Measurements from ENCODE around the gene ACOT8. TPM values are rescaled to one million over a fixed set of nuclear protein-coding genes. Genes with fewer than 3 reads are reported as not detected.

The ACOT8 gene
- total and polyA plus RNA-seq, 9 of the 15 experiments (the other 6 are each of a cell fraction or from before 2014, with no cell fraction given), result 8.2 to 46.7 (median 20.7) TPM

DNA sequence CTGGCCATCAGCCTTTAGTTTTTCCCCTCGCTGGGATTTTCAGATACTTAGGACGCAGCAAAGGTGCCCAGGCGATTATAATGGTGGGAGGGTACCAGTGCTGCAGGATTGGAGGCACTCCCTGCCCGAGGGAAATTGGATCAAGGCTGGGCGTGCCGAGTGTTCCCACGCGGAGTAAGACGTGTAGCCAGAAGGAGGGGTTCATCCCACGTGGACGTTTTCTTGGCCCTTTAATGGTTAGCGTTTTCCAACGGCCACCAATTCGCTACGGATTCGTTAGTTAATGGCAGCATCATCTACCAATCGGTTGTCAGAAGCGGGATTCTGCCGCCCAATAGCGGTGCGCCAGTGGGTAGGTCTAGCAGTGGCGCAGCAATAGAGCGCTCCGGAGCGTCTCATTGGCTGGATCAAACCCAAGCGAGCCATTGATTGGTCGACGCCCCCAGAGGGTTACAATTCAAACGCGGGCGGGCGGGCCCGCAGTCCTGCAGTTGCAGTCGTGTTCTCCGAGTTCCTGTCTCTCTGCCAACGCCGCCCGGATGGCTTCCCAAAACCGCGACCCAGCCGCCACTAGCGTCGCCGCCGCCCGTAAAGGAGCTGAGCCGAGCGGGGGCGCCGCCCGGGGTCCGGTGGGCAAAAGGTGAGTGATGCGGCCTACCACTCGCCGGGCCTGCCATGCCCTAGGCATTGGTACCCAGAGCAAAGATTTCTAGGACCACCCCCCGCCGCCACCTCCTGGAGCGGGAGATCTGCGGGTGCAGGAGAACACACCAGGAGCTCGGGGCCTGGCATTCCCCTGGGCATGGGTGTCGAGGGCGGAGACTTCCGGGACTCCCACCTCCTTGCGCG lies 44.8 kb downstream of the ACOT8 start, which contains the start of gene UBE2C (continued):
- TF ChIP-seq, protein P1, sequence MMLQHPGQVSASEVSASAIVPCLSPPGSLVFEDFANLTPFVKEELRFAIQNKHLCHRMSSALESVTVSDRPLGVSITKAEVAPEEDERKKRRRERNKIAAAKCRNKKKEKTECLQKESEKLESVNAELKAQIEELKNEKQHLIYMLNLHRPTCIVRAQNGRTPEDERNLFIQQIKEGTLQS (IDR thresholded peaks at IDR 0.05), result 0 out of 2 replicates have a peak, but pooled peaks have one; percentile 11
- TF ChIP-seq, protein P1 (CRISPR knock-in tag; conservative IDR thresholded peaks at IDR 0.05), result no peak
- TF ChIP-seq PHF8 (IDR thresholded peaks at IDR 0.05; ENCODE audit: borderline replicate concordance, low read length) (no peak), MCM2 (IDR thresholded peaks at IDR 0.05; ENCODE audit: low read depth) (no peak), ZNF133 (CRISPR knock-in tag; IDR thresholded peaks at IDR 0.05) (no peak), HDAC2 (IDR thresholded peaks at IDR 0.05) (no peak), JUN (IDR thresholded peaks at IDR 0.05; ENCODE audit: borderline replicate concordance, low read depth, low read length) (no peak), JUN (CRISPR knock-in tag; IDR thresholded peaks at IDR 0.05; ENCODE audit: borderline replicate concordance) (no peak), TCFL5 (CRISPR knock-in tag; conservative IDR thresholded peaks at IDR 0.05) (no peak)

Measured in K562 (cell line).